Psoas muscle (tissue), 8 donors: ENCODE results near the gene GAA. TPM values are rescaled to one million over a fixed set of nuclear protein-coding genes. Genes with fewer than 3 reads are reported as not detected.

Experiments
- ATAC-seq, 4 donors: fragments of 200-7000 bp; cut with Tn5 transposase; one replicate each; pipeline ENCODE4 v1.9.1; 2020; ENCODE audit warnings: moderate library complexity in 3 of 4, mild to moderate bottlenecking in 2 of 4
- DNase-seq, 2 donors: peaks; one replicate each; pipeline ENCODE4 v3.0.0-alpha.2; 2020
- H3K27ac ChIP-seq: fragments of 200-600 bp; one replicate; pipeline ENCODE4 v1.8.0; 2022
- H3K27me3 ChIP-seq, 3 donors: fragments of 200-600 bp in 1 of 3; one replicate each; pipeline versions ENCODE4 v1.6.1 to v1.8.0; 2013 to 2022; ENCODE audit warnings: low read length in 2 of 3, mild to moderate bottlenecking in 2 of 3, moderate library complexity in 1 of 3; ENCODE audit not compliant: insufficient read depth in 3 of 3
- H3K36me3 ChIP-seq, 2 donors: fragments of 200-600 bp in 1 of 2; one replicate each; pipeline versions ENCODE4 v1.6.1 to v1.8.0; 2013 to 2022; ENCODE audit warnings: low read depth in 1 of 2, mild to moderate bottlenecking in 1 of 2, moderate library complexity in 1 of 2; ENCODE audit not compliant: insufficient read depth in 1 of 2
- H3K4me1 ChIP-seq: fragments of 200-600 bp; one replicate; pipeline ENCODE4 v1.8.0; 2022
- H3K4me3 ChIP-seq: fragments of 200-600 bp; one replicate; pipeline ENCODE4 v1.8.0; 2022; ENCODE audit warnings: mild to moderate bottlenecking
- H3K9me3 ChIP-seq: fragments of 200-600 bp; one replicate; pipeline ENCODE4 v1.8.0; 2022
- WGBS, 3 donors: extraction: QIAGEN DNeasy Blood & Tissue Kit; methylation state at CpG; one replicate each; pipeline versions ENCODE4 v1.1.6 to v1.1.7; 2013; 5-methylcytosine and 5-hydroxymethylcytosine counted together
- intact Hi-C, 2 donors: fragments of 100-400 bp; cut with DNase I; formaldehyde crosslinking; loops; one replicate each; pipeline versions ENCODE4 v1.11.0 to v1.14.2; 2022
- polyA plus RNA-seq, 3 donors: library from polyadenylated mRNA; stranded (reverse); fragments of 200-250 nt; gene quantifications; one replicate each; pipeline ENCODE4 v1.2.3, GENCODE V29; 2013
- total RNA-seq, 4 donors: library from RNA; stranded (reverse); fragmentation: NEBNext Ultra II Directional in 2 of 4; extraction: Animal tissue kit (Norgen Biotek cat#: 25700) in 2 of 4; gene quantifications; one replicate each; pipeline versions ENCODE4 v1.2.1 to v1.2.4, GENCODE V29; 2021 to 2023
- TF ChIP-seq, protein P1 (sequence below): fragments of 200-600 bp; IDR thresholded peaks from one replicate; pipeline ENCODE4 v1.8.0; 2022; ENCODE audit warnings: antibody characterized with exemption
- donor health status: healthy with polysubstance abuse.
- donor health status: DM: no; HTN: no; CAD: no; lungs with moderate emphysema.
- donor health status: Bipolar disorder and iron deficiency.
- donor health status: healthy.
- donor health status: DM: yes; HTN: yes; CAD: no.
- donor health status: DM: no; HTN: no; CAD: no.
- donor health status: DM: no; HTN: no; CAD: no.
- donor health status: DM: yes; HTN: yes; CAD: no.

GAA gene
- total and polyA plus RNA-seq, 7 donors: 19.6 to 42.4 (median 27.3) TPM

DNA sequence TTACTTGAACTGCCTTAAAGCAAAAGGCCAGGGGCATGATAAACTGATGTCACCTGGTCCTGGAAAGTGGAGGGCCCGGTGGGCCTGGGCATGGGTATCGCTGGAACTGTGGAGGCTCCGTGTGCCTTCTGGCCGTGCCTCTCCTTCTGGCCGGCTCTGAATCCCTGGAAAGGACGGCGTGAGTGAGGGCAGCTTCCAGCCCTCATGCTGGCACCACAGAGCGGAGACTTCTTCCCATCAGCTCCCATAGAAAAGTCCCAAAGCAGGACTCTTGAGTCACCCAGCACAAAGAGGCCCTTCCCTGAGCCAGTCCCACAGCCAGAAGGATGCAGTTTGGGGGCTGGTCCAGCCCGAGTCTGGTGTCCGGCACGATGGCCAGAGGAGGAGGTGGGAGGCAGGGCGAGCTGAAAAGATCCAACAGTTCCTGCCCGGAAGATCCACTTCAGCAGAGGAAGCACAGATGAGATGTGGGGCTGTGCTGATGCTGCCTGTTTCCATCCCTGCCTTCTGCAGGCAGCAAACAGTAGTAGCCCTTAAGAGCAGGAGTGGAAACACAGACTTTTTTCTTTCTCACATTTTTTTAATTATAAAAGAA is 7.8 kb downstream of the GAA start:
- intact Hi-C loops: loop anchor here in 1 of 2 donors (10.0 kb wide), 1 partner anchor 256 kb away; no protein-coding TSS in a partner anchor
- H3K4me3 ChIP-seq: no peak overlapping the region
- ATAC-seq (no peak), DNase-seq (peak in 1 of 2 donors; percentile 15)
- H3K9me3 ChIP-seq: no peaks in the 10 kb centered on the region
- peaks cover 0 to 64% of the 10 kb centered on the region in 2 donors for H3K36me3 ChIP-seq
- H3K27ac ChIP-seq: no peak overlapping the region
- H3K27me3 ChIP-seq: no peaks in the 10 kb centered on the region
- 87 to 91% (median 89%) methylated on average over 13 of the region's 13 CpGs for WGBS, 3 donors
- no peaks in the 10 kb centered on the region for H3K4me1 ChIP-seq
- TF ChIP-seq, protein P1, sequence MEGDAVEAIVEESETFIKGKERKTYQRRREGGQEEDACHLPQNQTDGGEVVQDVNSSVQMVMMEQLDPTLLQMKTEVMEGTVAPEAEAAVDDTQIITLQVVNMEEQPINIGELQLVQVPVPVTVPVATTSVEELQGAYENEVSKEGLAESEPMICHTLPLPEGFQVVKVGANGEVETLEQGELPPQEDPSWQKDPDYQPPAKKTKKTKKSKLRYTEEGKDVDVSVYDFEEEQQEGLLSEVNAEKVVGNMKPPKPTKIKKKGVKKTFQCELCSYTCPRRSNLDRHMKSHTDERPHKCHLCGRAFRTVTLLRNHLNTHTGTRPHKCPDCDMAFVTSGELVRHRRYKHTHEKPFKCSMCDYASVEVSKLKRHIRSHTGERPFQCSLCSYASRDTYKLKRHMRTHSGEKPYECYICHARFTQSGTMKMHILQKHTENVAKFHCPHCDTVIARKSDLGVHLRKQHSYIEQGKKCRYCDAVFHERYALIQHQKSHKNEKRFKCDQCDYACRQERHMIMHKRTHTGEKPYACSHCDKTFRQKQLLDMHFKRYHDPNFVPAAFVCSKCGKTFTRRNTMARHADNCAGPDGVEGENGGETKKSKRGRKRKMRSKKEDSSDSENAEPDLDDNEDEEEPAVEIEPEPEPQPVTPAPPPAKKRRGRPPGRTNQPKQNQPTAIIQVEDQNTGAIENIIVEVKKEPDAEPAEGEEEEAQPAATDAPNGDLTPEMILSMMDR: no peak

DNA sequence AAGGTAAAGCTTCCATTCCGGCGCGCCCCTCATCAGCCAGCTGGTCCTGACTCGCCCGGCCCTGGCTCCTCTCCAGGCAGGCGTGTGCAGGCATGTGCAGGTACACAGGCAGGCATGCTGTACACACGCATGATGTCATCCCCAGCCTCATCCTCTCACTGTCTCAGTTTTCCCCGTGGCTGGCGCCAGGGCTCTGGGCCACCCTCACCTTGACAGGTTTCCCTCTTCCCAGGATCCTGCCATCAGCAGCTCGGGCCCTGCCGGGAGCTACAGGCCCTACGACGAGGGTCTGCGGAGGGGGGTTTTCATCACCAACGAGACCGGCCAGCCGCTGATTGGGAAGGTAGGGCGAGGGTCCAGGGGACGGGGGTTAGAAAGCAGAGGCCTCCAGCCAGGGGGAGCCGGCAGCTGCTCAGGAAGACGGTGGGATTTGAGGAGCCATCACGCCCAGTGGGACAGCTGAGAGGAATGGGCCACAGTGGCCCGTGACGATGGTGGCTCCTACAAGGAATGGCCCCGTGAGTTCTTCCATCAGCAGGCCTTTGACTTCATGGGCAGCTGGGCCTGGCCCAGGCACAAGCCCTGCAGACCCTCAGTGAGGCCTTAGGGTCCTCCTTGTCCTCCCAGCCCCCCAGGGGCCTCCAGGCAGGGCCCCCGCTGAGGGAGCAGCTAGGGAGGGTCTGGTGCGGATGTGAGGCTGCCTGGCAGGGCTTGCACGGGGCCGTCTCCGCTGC is 8.5 kb downstream of the GAA start:
- Histone ChIP-seq H3K27me3 (no peaks in the 10 kb centered on the region), H3K36me3 (peaks cover 0 to 70% of the 10 kb centered on the region in 2 donors), H3K4me3 (no peak overlapping the region), H3K27ac (no peak overlapping the region), H3K9me3 (no peaks in the 10 kb centered on the region), H3K4me1 (no peaks in the 10 kb centered on the region)
- intact Hi-C loops: loop anchor here in 1 of 2 donors (10.0 kb wide), 1 partner anchor 255 kb away; no protein-coding TSS in a partner anchor
- whole genome bisulfite sequencing, 3 donors: 87 to 89% (median 89%) methylated on average over 28 to 30 of the region's 30 CpGs
- DNase-seq: peak in 1 of 2 donors; percentile 42
- TF ChIP-seq, protein P1: no peak
- ATAC-seq: no peak

DNA sequence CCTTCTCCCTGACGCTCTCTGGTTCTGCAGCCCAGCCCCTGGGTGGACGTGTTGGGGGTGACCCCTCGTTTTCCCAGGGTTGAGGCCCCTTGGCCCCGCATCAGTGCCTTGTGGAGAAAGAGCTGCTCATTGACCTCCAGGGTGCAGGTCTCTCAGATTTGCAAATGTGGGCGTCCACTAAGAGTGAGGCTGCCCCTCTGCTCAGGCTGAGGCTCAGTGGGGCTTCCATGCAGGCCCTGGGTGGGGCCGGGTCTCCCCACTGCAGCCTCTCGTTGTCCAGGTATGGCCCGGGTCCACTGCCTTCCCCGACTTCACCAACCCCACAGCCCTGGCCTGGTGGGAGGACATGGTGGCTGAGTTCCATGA is 9.0 kb downstream of the GAA start:
- intact Hi-C loops: no loop called here
- no peaks in the 10 kb centered on the region for H3K9me3 ChIP-seq
- H3K27ac ChIP-seq: no peak overlapping the region
- no peak for ATAC-seq
- no peak for DNase-seq
- WGBS, 3 donors: 78 to 91% (median 88%) methylated on average over 9 of the region's 9 CpGs
- no peaks in the 10 kb centered on the region for H3K4me1 ChIP-seq
- TF ChIP-seq, protein P1: no peak
- no peaks in the 10 kb centered on the region for H3K27me3 ChIP-seq
- peaks cover 0 to 75% of the 10 kb centered on the region in 2 donors for H3K36me3 ChIP-seq
- no peak overlapping the region for H3K4me3 ChIP-seq

DNA sequence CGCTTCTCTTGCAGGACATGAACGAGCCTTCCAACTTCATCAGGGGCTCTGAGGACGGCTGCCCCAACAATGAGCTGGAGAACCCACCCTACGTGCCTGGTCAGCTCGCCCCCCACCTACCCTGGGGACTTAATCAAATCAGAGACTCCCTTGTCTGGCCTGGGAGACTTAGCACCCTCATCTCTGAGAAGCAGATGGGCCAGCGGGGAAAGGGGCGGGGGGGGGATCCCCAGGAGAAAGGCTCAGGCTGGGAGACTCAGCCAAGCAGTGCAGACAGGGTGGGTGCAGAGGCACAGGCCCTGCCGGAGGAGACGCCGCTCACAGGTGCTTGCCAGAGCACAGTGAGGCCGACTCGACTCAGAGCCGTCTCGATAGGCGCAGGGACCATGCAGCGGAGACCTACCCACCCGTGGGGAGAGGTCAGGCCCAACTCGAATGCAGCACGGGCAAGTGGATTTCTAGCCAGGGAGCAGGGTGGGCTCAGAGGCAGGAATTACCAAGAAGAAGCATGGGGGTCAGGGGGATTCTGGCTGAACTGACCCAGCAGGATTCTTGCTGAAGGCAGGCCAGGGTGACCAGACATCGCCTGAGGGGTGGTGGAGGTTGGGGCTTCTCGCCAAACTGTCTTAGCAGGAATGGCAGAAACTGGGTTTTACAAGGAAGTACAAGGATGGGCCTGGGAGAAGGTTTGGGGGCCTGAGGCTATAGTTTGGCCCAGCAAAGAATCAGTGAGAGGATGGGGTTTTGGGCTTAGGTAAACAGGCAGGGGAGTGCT is 9.7 kb downstream of the GAA start:
- no peaks in the 10 kb centered on the region for H3K9me3 ChIP-seq
- DNase-seq (peak in 1 of 2 donors; percentile 45), ATAC-seq (no peak)
- no peak overlapping the region for H3K27ac ChIP-seq
- H3K36me3 ChIP-seq: peaks cover 0 to 75% of the 10 kb centered on the region in 2 donors
- TF ChIP-seq, protein P1: no peak
- WGBS, 3 donors: 87 to 96% (median 94%) methylated on average over 21 of the region's 21 CpGs
- H3K27me3 ChIP-seq: no peaks in the 10 kb centered on the region
- H3K4me3 ChIP-seq: no peak overlapping the region
- intact Hi-C loops: no loop called here
- no peaks in the 10 kb centered on the region for H3K4me1 ChIP-seq
